H1 (cell line): Measurements from ENCODE around the gene ASCC1. TPM values are rescaled to one million over a fixed set of nuclear protein-coding genes. Genes with fewer than 3 reads are reported as not detected.

Source experiments
- CTCF ChIA-PET: fragments of 300-600 bp; sonication (Branson Sonifier 250); formaldehyde crosslinking; loops from one replicate; lab custom pipeline; 2021; ENCODE audit not compliant: partially characterized antibody; lab: Charles Lee
- POLR2A ChIA-PET: fragments of 300-600 bp; sonication (Branson Sonifier 250); formaldehyde crosslinking; loops from one replicate; lab custom pipeline; 2021; ENCODE audit warnings: inconsistent platforms; ENCODE audit not compliant: partially characterized antibody; lab: Charles Lee
- DNase-seq, 2 experiments: peaks; one replicate each; pipeline versions ENCODE4 v3.0.0 to v3.0.0-alpha.2; 2010 to 2022; ENCODE audit warnings: low spot score in 2 of 2, low read depth in 1 of 2, mixed read lengths in 1 of 2
- FAIRE-seq: peaks from 2 replicates; lab custom pipeline; 2011; peaks lifted over from hg19 to GRCh38; lab: Jason Lieb, UNC
- H2AFZ ChIP-seq: 2 replicates; pipeline ENCODE4 v1.8.1; 2012; ENCODE audit warnings: low read length, inconsistent platforms
- H2AK5ac ChIP-seq: 2 replicates; pipeline ENCODE4 v1.6.1; 2013; ENCODE audit warnings: low read depth, low read length
- H2BK120ac ChIP-seq: replicated peaks from 2 replicates; pipeline ENCODE3; 2013; ENCODE audit warnings: low read depth, low read length, inconsistent platforms
- H2BK12ac ChIP-seq: 2 replicates; pipeline ENCODE4 v1.6.1; 2013; ENCODE audit warnings: low read depth, low read length
- H2BK15ac ChIP-seq: 2 replicates; pipeline ENCODE4 v1.6.1; 2013; ENCODE audit warnings: low read length
- H2BK20ac ChIP-seq: 2 replicates; pipeline ENCODE4 v1.6.1; 2013; ENCODE audit warnings: low read length
- H2BK5ac ChIP-seq: 2 replicates; pipeline ENCODE4 v1.6.1; 2013; ENCODE audit warnings: low read depth, low read length
- H3K14ac ChIP-seq: 2 replicates; pipeline ENCODE4 v1.6.1; 2013; ENCODE audit warnings: inconsistent platforms; ENCODE audit not compliant: insufficient read length
- H3K18ac ChIP-seq: 2 replicates; pipeline ENCODE4 v1.6.1; 2013; ENCODE audit warnings: low read length; ENCODE audit errors: extremely low read depth
- H3K23ac ChIP-seq: 2 replicates; pipeline ENCODE4 v1.6.1; 2013; ENCODE audit warnings: inconsistent platforms; ENCODE audit not compliant: insufficient read length
- H3K23me2 ChIP-seq: 2 replicates; pipeline ENCODE4 v1.6.1; 2013; ENCODE audit warnings: low read depth, low read length
- H3K27ac ChIP-seq: 2 replicates; pipeline ENCODE4 v1.6.1; 2011; ENCODE audit warnings: low read depth, low read length, inconsistent platforms
- H3K27me3 ChIP-seq, 4 experiments: replicated peaks in 1 of 4; 1 replicate in 1 of 4; 2 replicates in 3 of 4; pipeline versions ENCODE4 v1.6.1 to v1.8.1; 2011 to 2013; ENCODE audit warnings: low read length in 3 of 4, mild to moderate bottlenecking in 3 of 4, inconsistent platforms in 2 of 4, mixed read lengths in 2 of 4, moderate library complexity in 1 of 4; ENCODE audit not compliant: control insufficient read depth in 3 of 4, insufficient read depth in 3 of 4; ENCODE audit errors: extremely low read depth in 1 of 4
- H3K36me3 ChIP-seq, 4 experiments: 2 replicates each; pipeline versions ENCODE4 v1.6.1 to v1.8.1; 2011 to 2013; ENCODE audit warnings: mild to moderate bottlenecking in 4 of 4, low read length in 3 of 4, moderate library complexity in 2 of 4, control low read depth in 1 of 4, inconsistent platforms in 1 of 4; ENCODE audit not compliant: insufficient read depth in 4 of 4, control insufficient read depth in 2 of 4
- H3K4ac ChIP-seq: replicated peaks from 2 replicates; pipeline ENCODE3; 2013; ENCODE audit warnings: low read length, low read depth, mixed read lengths, inconsistent platforms; ENCODE audit not compliant: insufficient read length
- H3K4me1 ChIP-seq, 4 experiments: replicated peaks in 1 of 4; 1 replicate in 1 of 4; 2 replicates in 3 of 4; pipeline versions ENCODE4 v1.6.1 to v1.8.1; 2011 to 2013; ENCODE audit warnings: low read length in 3 of 4, inconsistent platforms in 2 of 4, mixed read lengths in 1 of 4; ENCODE audit not compliant: insufficient read depth in 4 of 4, control insufficient read depth in 3 of 4
- H3K4me2 ChIP-seq, 2 experiments: 2 replicates each; pipeline versions ENCODE4 v1.6.1 to v1.8.1; 2011 to 2013; ENCODE audit warnings: low read depth in 2 of 2, low read length in 2 of 2, control low read depth in 1 of 2, inconsistent platforms in 1 of 2, mild to moderate bottlenecking in 1 of 2; ENCODE audit not compliant: insufficient read depth in 1 of 2
- H3K4me3 ChIP-seq, 4 experiments: fragments of 200-600, 300-600 bp in 1 of 4; sonication (generic), shearing (Covaris generic), sonication (Bioruptor Twin) in 1 of 4; 2 replicates each; pipeline versions ENCODE4 v1.5.1 to v1.8.1; 2011 to 2016; ENCODE audit warnings: low read length in 4 of 4, low read depth in 3 of 4, control low read depth in 2 of 4, inconsistent platforms in 2 of 4, mild to moderate bottlenecking in 2 of 4, mixed read lengths in 1 of 4, moderate library complexity in 1 of 4; ENCODE audit not compliant: insufficient read depth in 2 of 4; ENCODE audit errors: extremely low read depth in 1 of 4
- H3K56ac ChIP-seq: replicated peaks from 2 replicates; pipeline ENCODE3; 2013; ENCODE audit warnings: low read depth, mild to moderate bottlenecking, mixed read lengths, low read length, inconsistent platforms; ENCODE audit not compliant: insufficient read length
- H3K79me1 ChIP-seq: 2 replicates; pipeline ENCODE4 v1.6.1; 2013; ENCODE audit warnings: low read depth, low read length, control low read depth
- H3K79me2 ChIP-seq, 2 experiments: 2 replicates each; pipeline versions ENCODE4 v1.6.1 to v1.8.1; 2012 to 2013; ENCODE audit warnings: low read length in 2 of 2, mild to moderate bottlenecking in 2 of 2, inconsistent platforms in 1 of 2; ENCODE audit not compliant: insufficient read depth in 2 of 2, control insufficient read depth in 1 of 2
- H3K9ac ChIP-seq, 4 experiments: replicated peaks in 1 of 4; 1 replicate in 1 of 4; 2 replicates in 3 of 4; pipeline versions ENCODE4 v1.6.1 to v1.8.1; 2011 to 2013; ENCODE audit warnings: low read depth in 3 of 4, low read length in 3 of 4, control low read depth in 2 of 4, mild to moderate bottlenecking in 2 of 4, moderate library complexity in 2 of 4, inconsistent platforms in 1 of 4; ENCODE audit errors: extremely low read depth in 1 of 4
- H3K9me3 ChIP-seq, 2 experiments: 2 replicates each; pipeline versions ENCODE4 v1.6.1 to v1.8.1; 2012 to 2013; ENCODE audit warnings: mild to moderate bottlenecking in 2 of 2, moderate library complexity in 2 of 2, control low read depth in 1 of 2, inconsistent platforms in 1 of 2, low read depth in 1 of 2, low read length in 1 of 2, mixed read lengths in 1 of 2; ENCODE audit not compliant: insufficient read depth in 2 of 2
- H4K20me1 ChIP-seq, 2 experiments: replicated peaks in 1 of 2; 2 replicates each; pipeline versions ENCODE3 to v1.8.1; 2011 to 2013; ENCODE audit warnings: inconsistent platforms in 2 of 2, low read length in 2 of 2, mild to moderate bottlenecking in 1 of 2; ENCODE audit not compliant: insufficient read depth in 2 of 2, control insufficient read depth in 1 of 2
- H4K5ac ChIP-seq: 2 replicates; pipeline ENCODE4 v1.6.1; 2013; ENCODE audit warnings: low read length, low read depth, mixed read lengths, inconsistent platforms; ENCODE audit not compliant: insufficient read length
- H4K8ac ChIP-seq: 2 replicates; pipeline ENCODE4 v1.8.0; 2013; ENCODE audit warnings: mild to moderate bottlenecking, moderate library complexity, low read length, inconsistent platforms; ENCODE audit not compliant: insufficient read depth; ENCODE audit errors: extremely low read depth
- H4K91ac ChIP-seq: replicated peaks from 2 replicates; pipeline ENCODE3; 2013; ENCODE audit warnings: low read length, mixed read lengths, inconsistent platforms; ENCODE audit not compliant: insufficient read length
- CBX8 ChIP-seq: fragments of 300-800, 300-1000 bp; sonication (generic); IDR thresholded peaks from 2 replicates; pipeline ENCODE4 v1.7.1; 2016; ENCODE audit warnings: low read depth, low read length, borderline replicate concordance
- EZH2 ChIP-seq: fragments of 200-600 bp; sonication (generic); IDR thresholded peaks from 2 replicates; pipeline ENCODE4 v1.7.1; 2012; ENCODE audit warnings: low read depth, mild to moderate bottlenecking, moderate library complexity, low read length, inconsistent platforms; ENCODE audit not compliant: severe bottlenecking
- KDM1A ChIP-seq: fragments of 200-600, 300-600 bp; sonication (generic); IDR thresholded peaks from 2 replicates; pipeline ENCODE4 v1.7.1; 2016; ENCODE audit warnings: mild to moderate bottlenecking, low read length, borderline replicate concordance
- PHF8 ChIP-seq: fragments of 200-600 bp; sonication (generic); conservative IDR thresholded peaks from 2 replicates; pipeline ENCODE4 v1.7.1; 2012; ENCODE audit warnings: low read depth, mild to moderate bottlenecking, inconsistent platforms, low read length, moderate library complexity
- SAP30 ChIP-seq: fragments of 300-600 bp; sonication (generic); IDR thresholded peaks from 2 replicates; pipeline ENCODE4 v1.7.1; 2012; ENCODE audit warnings: low read length, moderate library complexity, mild to moderate bottlenecking, inconsistent platforms; ENCODE audit not compliant: insufficient read depth, insufficient replicate concordance
- SIRT6 ChIP-seq: IDR thresholded peaks from one replicate; pipeline ENCODE4 v1.7.1; 2012; ENCODE audit warnings: low read length, inconsistent platforms
- SIX5 ChIP-seq: IDR thresholded peaks from 2 replicates; pipeline ENCODE4 v1.6.1; 2011; ENCODE audit warnings: mild to moderate bottlenecking, low read depth, low read length
- SP2 ChIP-seq: IDR thresholded peaks from 2 replicates; pipeline ENCODE4 v1.6.1; 2012; ENCODE audit warnings: mild to moderate bottlenecking, low read length, inconsistent platforms
- SP4 ChIP-seq: IDR thresholded peaks from 2 replicates; pipeline ENCODE4 v1.6.1; 2012; ENCODE audit warnings: low read length, inconsistent platforms
- WGBS, 2 experiments: shearing (Covaris generic) in 1 of 2; methylation state at CpG; one replicate each; pipeline versions ENCODE4 v1.1.6 to v1.1.7; 2013 to 2015; ENCODE audit warnings: low lambda C conversion rate in 2 of 2, mixed read lengths in 2 of 2, inconsistent platforms in 1 of 2, low coverage in 1 of 2, missing lambda C conversion rate in 1 of 2; ENCODE audit not compliant: insufficient replicate concordance in 2 of 2, insufficient coverage in 1 of 2, insufficient read length in 1 of 2; ENCODE audit errors: extremely low coverage in 1 of 2, missing lambda C conversion rate in 1 of 2; 5-methylcytosine and 5-hydroxymethylcytosine counted together
- polyA plus RNA-seq, 7 experiments: library from polyadenylated mRNA; depleted of rRNA in 3 of 7; stranded (reverse) in 5 of 7; unstranded in 2 of 7; fragments of >200 nt in 5 of 7; fragments of 200-250 nt in 2 of 7; gene quantifications; 1 replicate in 5 of 7; 2 replicates in 1 of 7; 4 replicates in 1 of 7; pipeline versions ENCODE4 v1.2.1 to v1.2.3, GENCODE V29; 2011 to 2013; ENCODE audit warnings: missing spikeins in 2 of 7, mixed read lengths in 2 of 7
- total RNA-seq: library from RNA; stranded (reverse); fragmentation: NEBNext Ultra II Directional; extraction: Animal tissue kit (Norgen Biotek cat#: 25700); gene quantifications from 2 replicates; pipeline ENCODE4 v1.2.1, GENCODE V29; 2021
- TF ChIP-seq, protein P1 (sequence below): IDR thresholded peaks from 2 replicates; pipeline ENCODE4 v1.6.1; 2012; ENCODE audit warnings: inconsistent platforms

The ASCC1 gene
- total and polyA plus RNA-seq, 2 of the 8 experiments (the other 6 are each of a cell fraction or from before 2014, with no cell fraction given), result 25.6 to 35.8 TPM

DNA sequence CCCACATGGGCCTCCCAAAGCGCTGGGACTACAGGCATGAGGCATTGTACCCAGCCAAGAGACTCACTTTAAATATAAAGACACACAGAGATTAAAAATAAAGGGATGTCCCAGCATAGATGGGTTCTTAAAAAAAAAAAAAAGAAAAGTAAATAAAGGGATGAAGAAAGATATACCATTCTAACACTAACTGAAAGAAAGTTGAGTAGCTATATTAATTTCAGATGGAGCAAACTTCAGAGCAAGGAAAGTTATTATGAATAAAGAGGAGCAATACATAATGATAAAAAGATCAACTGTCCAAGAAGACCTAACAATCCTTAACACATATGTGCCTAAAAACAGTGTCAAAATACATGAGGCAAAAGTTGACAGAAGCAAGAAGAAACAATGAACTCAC is 94.7 kb downstream of the ASCC1 start:
- no peak overlapping the region for H3K27ac ChIP-seq
- no peak overlapping the region for H3K9ac ChIP-seq
- H4K5ac ChIP-seq, result no peak overlapping the region
- H2BK12ac ChIP-seq, result no peak overlapping the region
- TF ChIP-seq SP4, result no peak
- no peak for TF ChIP-seq KDM1A
- no peak for TF ChIP-seq SIRT6
- TF ChIP-seq CBX8, result no peak
- TF ChIP-seq, protein P1, sequence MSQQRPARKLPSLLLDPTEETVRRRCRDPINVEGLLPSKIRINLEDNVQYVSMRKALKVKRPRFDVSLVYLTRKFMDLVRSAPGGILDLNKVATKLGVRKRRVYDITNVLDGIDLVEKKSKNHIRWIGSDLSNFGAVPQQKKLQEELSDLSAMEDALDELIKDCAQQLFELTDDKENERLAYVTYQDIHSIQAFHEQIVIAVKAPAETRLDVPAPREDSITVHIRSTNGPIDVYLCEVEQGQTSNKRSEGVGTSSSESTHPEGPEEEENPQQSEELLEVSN, result no peak
- TF ChIP-seq PHF8, result no peak
- TF ChIP-seq EZH2, result no peak
- no peak for TF ChIP-seq SIX5
- no peak for TF ChIP-seq SAP30
- TF ChIP-seq SP2, result no peak
- H3K79me2 ChIP-seq, result no peaks in the 10 kb centered on the region
- no peak overlapping the region for H3K14ac ChIP-seq
- no peaks in the 10 kb centered on the region for H4K20me1 ChIP-seq
- no peak overlapping the region for H2BK120ac ChIP-seq
- no peak overlapping the region for H2AK5ac ChIP-seq
- H3K4me1 ChIP-seq, result peaks cover 0 to 5% (median 0%) of the 10 kb centered on the region in 4 experiments; a peak in 1 of 7 replicates
- peaks cover 0 to 3% of the 10 kb centered on the region in 2 experiments; a peak in 1 of 4 replicates for H3K9me3 ChIP-seq
- FAIRE-seq (no peak), DNase-seq (no peak)
- H2AFZ ChIP-seq, result no peak overlapping the region
- H3K23me2 ChIP-seq, result no peaks in the 10 kb centered on the region
- ChIA-PET POLR2A (interaction anchor here (0.6 to 0.7 kb wide), 2 partner anchors 219 to 1889 kb away, joined by 3 to 4 read pairs; no protein-coding TSS in a partner anchor), CTCF (interaction anchor here (1.2 kb wide), 2 partner anchors 154 to 216 kb away, joined by 3 read pairs; no protein-coding TSS in a partner anchor)
- no peak overlapping the region for H3K23ac ChIP-seq
- no peak overlapping the region for H4K8ac ChIP-seq
- no peak overlapping the region for H3K56ac ChIP-seq
- H3K4me3 ChIP-seq, result no peak overlapping the region
- H3K18ac ChIP-seq, result no peak overlapping the region
- no peak overlapping the region for H2BK5ac ChIP-seq
- no peaks in the 10 kb centered on the region for H3K36me3 ChIP-seq
- no peak overlapping the region for H3K4me2 ChIP-seq
- H4K91ac ChIP-seq, result no peak overlapping the region
- H2BK20ac ChIP-seq, result no peak overlapping the region
- H3K79me1 ChIP-seq, result no peaks in the 10 kb centered on the region
- no peak overlapping the region for H3K4ac ChIP-seq
- no peaks in the 10 kb centered on the region for H3K27me3 ChIP-seq
- no peak overlapping the region for H2BK15ac ChIP-seq
- WGBS, 2 experiments, result 95% methylated on average over 1 of the region's 1 CpG; no CpG with 5 or more reads in 1 of the 2 experiments
